ENCODE data around the gene DCDC2C. TPM values are rescaled to one million over a fixed set of nuclear protein-coding genes. Genes with fewer than 3 reads are reported as not detected.

DCDC2C gene
- total RNA-seq, 4 donors from 2014 or later = not detected

GRCh38 chr2:3895021-3895420, 191.6 kb downstream of the DCDC2C start:
- Histone ChIP-seq H3K36me3 (no peaks in the 10 kb centered on the region), H3K4me3 (no peak overlapping the region), H3K27me3 (no peaks in the 10 kb centered on the region), H3K4me1 (no peaks in the 10 kb centered on the region), H3K27ac (no peak overlapping the region), H3K9me3 (peaks cover 0 to 6% (median 0%) of the 10 kb centered on the region in 4 donors)
- no peak for DNase-seq
- no peak for TF ChIP-seq CTCF (IDR thresholded peaks at IDR 0.05)
- no peak for TF ChIP-seq POLR2A (IDR thresholded peaks at IDR 0.05)

Other genes with a start within 250 kb of the DCDC2C start
- gene ADI1, start 184.0 kb upstream of the DCDC2C start, total RNA-seq = 100 to 1,000 TPM in 1 of 4 donors, 10 to 100 TPM in 3; 43.7 to 207 (median 71.0) TPM
- gene RNASEH1, start 145.2 kb upstream of the DCDC2C start, total RNA-seq = 10 to 100 TPM in 3 of 4 donors, 1 to 10 TPM in 1; 8.2 to 42.9 (median 14.8) TPM
- 1,000 to 10,000 TPM in 3 of 4 donors, 100 to 1,000 TPM in 1; 855 to 2,886 (median 1,081) TPM for gene RPS7, start 128.3 kb upstream of the DCDC2C start, total RNA-seq
- 1 to 10 TPM in 2 of 4 donors, under 1 TPM in 1, not detected in 1; 0.70 to 5.8 (median 1.1) TPM for gene COLEC11, start 108.5 kb upstream of the DCDC2C start, total RNA-seq
- gene ALLC, start 45.4 kb upstream of the DCDC2C start, total RNA-seq = not detected